Measurements from ENCODE around the gene ZMYM2.
A peak's percentile ranks its signal among the peaks of the same experiment; 100 is the strongest.

ZMYM2 gene

GRCh38 chr13:20045950-20046548 is 87.5 kb downstream of the ZMYM2 start:
- DNase-seq (ENCODE audit: low read depth) = no peak

GRCh38 chr13:20049558-20050473 is 91.3 kb downstream of the ZMYM2 start:
- DNase-seq (ENCODE audit: low read depth) = no peak

- DNase-seq (ENCODE audit: low read depth) = no peak
These were observed 92.8 kb downstream of the ZMYM2 start for GRCh38 chr13:20051366-20051765.

GRCh38 chr13:20053016-20053415 is 94.5 kb downstream of the ZMYM2 start:
- DNase-seq (ENCODE audit: low read depth) = no peak

GRCh38 chr13:20053891-20054290 is 95.4 kb downstream of the ZMYM2 start:
- no peak for DNase-seq (ENCODE audit: low read depth)

GRCh38 chr13:20054586-20054985 is 96.1 kb downstream of the ZMYM2 start:
- DNase-seq (ENCODE audit: low read depth) = peak; percentile 66

GRCh38 chr13:20057214-20057613 is 98.7 kb downstream of the ZMYM2 start:
- DNase-seq (ENCODE audit: low read depth) = no peak

GRCh38 chr13:20057963-20058362 is 99.4 kb downstream of the ZMYM2 start:
- DNase-seq (ENCODE audit: low read depth) = no peak

- no peak for DNase-seq (ENCODE audit: low read depth)
These were observed 99.9 kb downstream of the ZMYM2 start for GRCh38 chr13:20058476-20058875.

- DNase-seq (ENCODE audit: low read depth) = no peak
These were observed 105.6 kb downstream of the ZMYM2 start for GRCh38 chr13:20064128-20064527.

GRCh38 chr13:20065516-20065915 is 107.0 kb downstream of the ZMYM2 start:
- no peak for DNase-seq (ENCODE audit: low read depth)

- peak; percentile 34 for DNase-seq (ENCODE audit: low read depth)
These were observed 111.4 kb downstream of the ZMYM2 start for GRCh38 chr13:20069956-20070355.

GRCh38 chr13:20073775-20074174 is 115.2 kb downstream of the ZMYM2 start:
- no peak for DNase-seq (ENCODE audit: low read depth)

GRCh38 chr13:20074966-20075365 is 116.4 kb downstream of the ZMYM2 start:
- DNase-seq (ENCODE audit: low read depth) = no peak

GRCh38 chr13:20077086-20077485 is 118.6 kb downstream of the ZMYM2 start:
- no peak for DNase-seq (ENCODE audit: low read depth)

GRCh38 chr13:20080377-20081164 is 122.0 kb downstream of the ZMYM2 start:
- DNase-seq (ENCODE audit: low read depth) = peak; percentile 7

- DNase-seq (ENCODE audit: low read depth) = no peak
These were observed 131.8 kb downstream of the ZMYM2 start for GRCh38 chr13:20090349-20090748.

- DNase-seq (ENCODE audit: low read depth) = no peak
These were observed 135.4 kb downstream of the ZMYM2 start for GRCh38 chr13:20093951-20094350.

GRCh38 chr13:20099319-20099718 is 140.8 kb downstream of the ZMYM2 start:
- DNase-seq (ENCODE audit: low read depth) = no peak

GRCh38 chr13:20101467-20102316 is 143.2 kb downstream of the ZMYM2 start:
- no peak for DNase-seq (ENCODE audit: low read depth)

GRCh38 chr13:20102525-20103180 is 144.1 kb downstream of the ZMYM2 start:
- no peak for DNase-seq (ENCODE audit: low read depth)

Measured in fibroblast of gingiva (primary cell).